ENCODE data around the gene OR2T8. TPM values are rescaled to one million over a fixed set of nuclear protein-coding genes. Genes with fewer than 3 reads are reported as not detected.

Gene OR2T8
- total RNA-seq: not detected in 2 replicates

GRCh38 chr1:247919952-247920351 is at the start of gene OR2T8:
Gene OR2T8, plus strand, starts transcription at chr1:247920252. Its CDS starts 766 bp downstream, at chr1:247921018.

GRCh38 chr1:247895163-247895637 is 24.9 kb upstream of the OR2T8 start, which contains the start of gene OR2W3:
Gene OR2W3, plus strand, starts transcription at chr1:247895587. Its CDS starts 0 bp downstream, at chr1:247895587.

GRCh38 chr1:247924868-247925267 is 4.8 kb downstream of the OR2T8 start, which contains the start of gene OR2AJ1:
Gene OR2AJ1, plus strand, starts transcription at chr1:247924889. Its CDS starts 8,880 bp downstream, at chr1:247933769.

GRCh38 chr1:247948558-247948957 is 28.5 kb downstream of the OR2T8 start, which contains the start of gene OR2L8:
Gene OR2L8, plus strand, starts transcription at chr1:247948858. Its CDS starts 0 bp downstream, at chr1:247948858.

GRCh38 chr1:247964933-247965332 is 44.9 kb downstream of the OR2T8 start, which contains the start of gene OR2AK2:
Gene OR2AK2, plus strand, starts transcription at chr1:247965233. Its CDS starts 144 bp downstream, at chr1:247965377.

Other genes with a start within 250 kb of the OR2T8 start
- not detected in 2 replicates for gene OR13G1, start 240.5 kb upstream of the OR2T8 start, total RNA-seq
- gene OR6F1, start 203.6 kb upstream of the OR2T8 start, total RNA-seq: not detected in 2 replicates
- not detected in 2 replicates for gene OR14K1, start 181.6 kb upstream of the OR2T8 start, total RNA-seq
- gene OR14A2, start 172.1 kb upstream of the OR2T8 start, total RNA-seq: not detected in 2 replicates
- not detected in 2 replicates for gene OR1C1, start 159.7 kb upstream of the OR2T8 start, total RNA-seq
- gene OR14A16, start 96.1 kb upstream of the OR2T8 start, total RNA-seq: not detected in 2 replicates
- gene OR11L1, start 78.4 kb upstream of the OR2T8 start, total RNA-seq: not detected in 2 replicates
- under 0.01 and 0.09 TPM in 2 replicates for gene TRIM58, start 63.1 kb upstream of the OR2T8 start, total RNA-seq
- gene OR2W3, start 24.7 kb upstream of the OR2T8 start, total RNA-seq: not detected in 2 replicates
- not detected in 2 replicates for gene OR2AJ1, start 4.6 kb downstream of the OR2T8 start, total RNA-seq
- gene OR2L8, start 28.6 kb downstream of the OR2T8 start, total RNA-seq: not detected in 2 replicates
- not detected in 2 replicates for gene OR2AK2, start 45.0 kb downstream of the OR2T8 start, total RNA-seq
- gene OR2L5, start 93.4 kb downstream of the OR2T8 start, total RNA-seq: not detected in 2 replicates
- not detected in 2 replicates for gene OR2L2, start 109.8 kb downstream of the OR2T8 start, total RNA-seq
- gene OR2L3, start 126.6 kb downstream of the OR2T8 start, total RNA-seq: not detected in 2 replicates
- gene OR2L13, start 174.9 kb downstream of the OR2T8 start, total RNA-seq: not detected in 2 replicates
- not detected in 2 replicates for gene OR2M5, start 224.9 kb downstream of the OR2T8 start, total RNA-seq